Loucy (cell line): Measurements from ENCODE around the gene HOMER3.

ENCODE experiments used
- H2AFZ ChIP-seq: fragments of 200-600 bp; sonication (generic); 2 replicates; pipeline ENCODE4 v1.6.0; 2016; ENCODE audit warnings: antibody characterized with exemption, mild to moderate bottlenecking, low read length, moderate library complexity
- H3F3A ChIP-seq: fragments of 200-600 bp; 2 replicates; pipeline ENCODE4 v1.6.0; 2016; ENCODE audit warnings: antibody characterized with exemption, low read depth, mild to moderate bottlenecking
- H3K27me3 ChIP-seq: fragments of 200-600 bp; sonication (generic); 2 replicates; pipeline ENCODE4 v1.6.1; 2014; ENCODE audit warnings: low read length, mild to moderate bottlenecking; ENCODE audit not compliant: insufficient read depth, poor library complexity, severe bottlenecking
- H3K36me3 ChIP-seq: fragments of 200-600 bp; sonication (generic); 2 replicates; pipeline ENCODE4 v1.6.1; 2016; ENCODE audit warnings: low read length; ENCODE audit not compliant: insufficient read depth
- H3K4me1 ChIP-seq: fragments of 200-600 bp; sonication (generic); 2 replicates; pipeline ENCODE4 v1.5.1; 2014; ENCODE audit warnings: low read length, mild to moderate bottlenecking; ENCODE audit not compliant: insufficient read depth, poor library complexity, severe bottlenecking
- H3K4me2 ChIP-seq: fragments of 200-600 bp; sonication (generic); 2 replicates; pipeline ENCODE4 v1.6.0; 2014; ENCODE audit warnings: antibody characterized with exemption, low read length, low read depth, mild to moderate bottlenecking; ENCODE audit not compliant: poor library complexity, severe bottlenecking
- H3K4me3 ChIP-seq: fragments of 200-600 bp; sonication (generic); 2 replicates; pipeline ENCODE4 v1.5.1; 2014; ENCODE audit warnings: low read length, mild to moderate bottlenecking, mixed read lengths; ENCODE audit not compliant: poor library complexity, severe bottlenecking
- H3K79me2 ChIP-seq: fragments of 200-600 bp; sonication (generic); 2 replicates; pipeline ENCODE4 v1.6.1; 2014; ENCODE audit warnings: low read length; ENCODE audit not compliant: insufficient read depth
- H3K9ac ChIP-seq: fragments of 200-600 bp; sonication (generic); 2 replicates; pipeline ENCODE4 v1.6.0; 2014; ENCODE audit warnings: mild to moderate bottlenecking, low read depth, low read length, moderate library complexity; ENCODE audit not compliant: poor library complexity, severe bottlenecking
- H3K9me2 ChIP-seq: fragments of 200-600 bp; sonication (generic); replicated peaks from 2 replicates; pipeline ENCODE4 v1.6.1; 2016; ENCODE audit warnings: low read depth, low read length, mixed read lengths
- H3K9me3 ChIP-seq: fragments of 200-600 bp; sonication (generic); 2 replicates; pipeline ENCODE4 v1.6.1; 2014; ENCODE audit warnings: mild to moderate bottlenecking, antibody characterized with exemption, low read length, low read depth; ENCODE audit not compliant: insufficient read depth
- H4K20me1 ChIP-seq: fragments of 200-600 bp; sonication (generic); 2 replicates; pipeline ENCODE4 v1.6.0; 2014; ENCODE audit warnings: antibody characterized with exemption, low read length, mild to moderate bottlenecking; ENCODE audit not compliant: insufficient read depth, poor library complexity, severe bottlenecking
- CTCF ChIP-seq: fragments of 200-600 bp; sonication (generic); conservative IDR thresholded peaks from 2 replicates; pipeline ENCODE4 v1.5.1; 2014; ENCODE audit warnings: mild to moderate bottlenecking, antibody characterized with exemption, low read length
- EZH2phosphoT487 ChIP-seq: fragments of 200-600 bp; IDR thresholded peaks from 2 replicates; pipeline ENCODE4 v1.6.1; 2018; ENCODE audit warnings: antibody characterized with exemption, mild to moderate bottlenecking, moderate library complexity, borderline replicate concordance

HOMER3 gene

GRCh38 chr19:18879579-18880373, 61.2 kb downstream of the HOMER3 start:
- H3K9me2 ChIP-seq, result no peaks in the 10 kb centered on the region
- no peaks in the 10 kb centered on the region for H3K36me3 ChIP-seq
- no peaks in the 10 kb centered on the region for H3F3A ChIP-seq
- no peaks in the 10 kb centered on the region for H3K79me2 ChIP-seq
- no peaks in the 10 kb centered on the region for H3K4me1 ChIP-seq
- no peak overlapping the region for H2AFZ ChIP-seq
- H3K4me3 ChIP-seq, result no peak overlapping the region
- H3K4me2 ChIP-seq, result no peak overlapping the region
- H3K9ac ChIP-seq, result no peak overlapping the region
- no peaks in the 10 kb centered on the region for H3K9me3 ChIP-seq
- H4K20me1 ChIP-seq, result no peaks in the 10 kb centered on the region
- TF ChIP-seq CTCF (no peak), EZH2phosphoT487 (no peak)
- H3K27me3 ChIP-seq, result no peaks in the 10 kb centered on the region
